Smooth muscle cell (in vitro differentiated cells): ENCODE results near the gene LILRA2. TPM values are rescaled to one million over a fixed set of nuclear protein-coding genes. Genes with fewer than 3 reads are reported as not detected.
"Not testable (repeated sequence)": the region's sequence is repeated elsewhere in the genome, so short reads cannot be mapped to it uniquely, and the experiment has no call there.

Experiments used
- DNase-seq: peaks from one replicate; lab custom pipeline; 2025; ENCODE audit not compliant: unreplicated experiment; lab: John Stamatoyannopoulos, UW
- H2AFZ ChIP-seq: fragments of 200-600 bp; sonication (generic); 2 replicates; pipeline ENCODE4 v1.6.0; 2016; ENCODE audit warnings: antibody characterized with exemption, low read depth, mild to moderate bottlenecking
- H3F3A ChIP-seq: fragments of 200-600 bp; sonication (generic); 2 replicates; pipeline ENCODE4 v1.6.0; 2017; ENCODE audit warnings: antibody characterized with exemption, low read depth
- H3K27ac ChIP-seq: fragments of 200-600 bp; sonication (generic); 2 replicates; pipeline ENCODE4 v1.5.1; 2016; ENCODE audit warnings: low read depth, mild to moderate bottlenecking
- H3K27me3 ChIP-seq: fragments of 200-600 bp; sonication (generic); 2 replicates; pipeline ENCODE4 v1.6.1; 2016; ENCODE audit warnings: low read depth, mild to moderate bottlenecking
- H3K36me3 ChIP-seq: fragments of 200-600 bp; sonication (generic); 2 replicates; pipeline ENCODE4 v1.5.1; 2016; ENCODE audit warnings: low read depth
- H3K4me1 ChIP-seq: fragments of 200-600 bp; sonication (generic); 2 replicates; pipeline ENCODE4 v1.5.1; 2016; ENCODE audit warnings: low read depth
- H3K4me2 ChIP-seq: fragments of 200-600 bp; sonication (generic); 2 replicates; pipeline ENCODE4 v1.6.0; 2016; ENCODE audit warnings: mild to moderate bottlenecking
- H3K4me3 ChIP-seq: fragments of 200-600 bp; sonication (generic); 2 replicates; pipeline ENCODE4 v1.5.1; 2016; ENCODE audit warnings: mild to moderate bottlenecking
- H3K79me2 ChIP-seq: fragments of 200-600 bp; sonication (generic); 2 replicates; pipeline ENCODE4 v1.6.0; 2016; ENCODE audit warnings: low read depth, mild to moderate bottlenecking
- H3K9ac ChIP-seq: fragments of 200-600 bp; sonication (generic); 2 replicates; pipeline ENCODE4 v1.6.0; 2016; ENCODE audit warnings: low read depth
- H3K9me3 ChIP-seq: fragments of 200-600 bp; sonication (generic); replicated peaks from 2 replicates; pipeline ENCODE4 v1.5.1; 2016; ENCODE audit warnings: low read depth
- H4K20me1 ChIP-seq: fragments of 200-600 bp; sonication (generic); 2 replicates; pipeline ENCODE4 v1.6.0; 2016; ENCODE audit warnings: low read depth
- WGBS: methylation state at CpG from one replicate; pipeline ENCODE4 v1.1.7; 2016; ENCODE audit warnings: low lambda C conversion rate; 5-methylcytosine and 5-hydroxymethylcytosine counted together
- polyA plus RNA-seq: library from polyadenylated mRNA; unstranded; fragments of >200 nt; fragmentation: Nextera tagmentation; extraction: Ambion mirVana; gene quantifications from 2 replicates; pipeline ENCODE4 v1.2.1, GENCODE V29; 2016
- total RNA-seq: library from RNA; depleted of rRNA; stranded (reverse); fragments of >200 nt; gene quantifications from 2 replicates; pipeline ENCODE4 v1.2.3, GENCODE V29; 2014
- TF ChIP-seq, protein P1 (sequence below): fragments of 200-600 bp; sonication (generic); IDR thresholded peaks from 2 replicates; pipeline ENCODE4 v1.5.1; 2017; ENCODE audit warnings: borderline replicate concordance, mild to moderate bottlenecking, antibody characterized with exemption; ENCODE audit not compliant: insufficient read depth, poor library complexity, severe bottlenecking

LILRA2 gene
- total and polyA plus RNA-seq, 2 experiments from 2014 or later: not detected

DNA sequence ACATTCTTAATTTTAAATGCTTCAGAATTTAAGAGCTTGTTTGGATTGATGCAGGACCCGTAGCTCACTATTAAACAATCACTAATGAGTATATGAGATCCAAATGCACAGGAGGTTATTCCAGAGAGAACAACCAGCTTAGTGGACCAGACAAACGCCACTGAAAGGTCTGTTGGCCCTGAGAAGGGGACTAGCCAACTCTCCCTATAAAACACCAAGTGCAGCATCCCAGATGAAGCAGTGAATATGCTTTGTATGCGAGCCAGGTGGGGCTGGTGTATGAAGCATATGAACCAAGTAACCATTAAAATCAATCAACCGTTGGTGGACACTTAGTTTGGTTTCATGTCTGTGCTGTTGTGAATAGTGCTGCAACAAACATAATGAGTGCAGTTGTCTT is 46.9 kb downstream of the LILRA2 start:
- no peaks in the 10 kb centered on the region for H3F3A ChIP-seq
- H3K4me3 ChIP-seq: no peak overlapping the region
- no peaks in the 10 kb centered on the region for H4K20me1 ChIP-seq
- H3K4me2 ChIP-seq: no peak overlapping the region
- 51% methylated on average over 4 of the region's 4 CpGs for WGBS
- TF ChIP-seq, protein P1, sequence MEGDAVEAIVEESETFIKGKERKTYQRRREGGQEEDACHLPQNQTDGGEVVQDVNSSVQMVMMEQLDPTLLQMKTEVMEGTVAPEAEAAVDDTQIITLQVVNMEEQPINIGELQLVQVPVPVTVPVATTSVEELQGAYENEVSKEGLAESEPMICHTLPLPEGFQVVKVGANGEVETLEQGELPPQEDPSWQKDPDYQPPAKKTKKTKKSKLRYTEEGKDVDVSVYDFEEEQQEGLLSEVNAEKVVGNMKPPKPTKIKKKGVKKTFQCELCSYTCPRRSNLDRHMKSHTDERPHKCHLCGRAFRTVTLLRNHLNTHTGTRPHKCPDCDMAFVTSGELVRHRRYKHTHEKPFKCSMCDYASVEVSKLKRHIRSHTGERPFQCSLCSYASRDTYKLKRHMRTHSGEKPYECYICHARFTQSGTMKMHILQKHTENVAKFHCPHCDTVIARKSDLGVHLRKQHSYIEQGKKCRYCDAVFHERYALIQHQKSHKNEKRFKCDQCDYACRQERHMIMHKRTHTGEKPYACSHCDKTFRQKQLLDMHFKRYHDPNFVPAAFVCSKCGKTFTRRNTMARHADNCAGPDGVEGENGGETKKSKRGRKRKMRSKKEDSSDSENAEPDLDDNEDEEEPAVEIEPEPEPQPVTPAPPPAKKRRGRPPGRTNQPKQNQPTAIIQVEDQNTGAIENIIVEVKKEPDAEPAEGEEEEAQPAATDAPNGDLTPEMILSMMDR: no peak
- H3K4me1 ChIP-seq: no peaks in the 10 kb centered on the region
- H3K27ac ChIP-seq: no peak overlapping the region
- no peaks in the 10 kb centered on the region for H3K79me2 ChIP-seq
- no peaks in the 10 kb centered on the region for H3K36me3 ChIP-seq
- no peaks in the 10 kb centered on the region for H3K27me3 ChIP-seq
- peaks cover 3% of the 10 kb centered on the region for H3K9me3 ChIP-seq
- H2AFZ ChIP-seq: no peak overlapping the region
- no peak overlapping the region for H3K9ac ChIP-seq
- DNase-seq: no peak

DNA sequence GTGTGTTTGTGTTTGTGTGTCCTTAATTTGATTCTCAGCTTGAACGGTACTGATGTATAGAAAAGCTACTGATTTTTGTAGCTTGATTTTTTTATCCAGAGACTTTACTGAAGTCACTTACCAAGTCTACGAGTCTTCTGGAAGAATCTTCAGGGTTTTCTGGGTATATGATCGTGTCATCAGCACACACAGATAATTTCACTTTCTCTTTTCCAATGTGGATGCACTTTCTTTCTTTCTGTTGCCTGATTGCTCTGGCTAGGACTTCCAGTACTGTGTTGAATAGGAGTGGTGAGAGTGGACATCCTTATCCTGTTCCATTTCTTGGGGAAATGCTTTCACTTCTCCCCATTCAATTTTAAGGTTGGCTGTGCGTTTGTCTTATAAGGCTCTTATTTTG is 48.8 kb downstream of the LILRA2 start:
- Histone ChIP-seq H2AFZ (no peak overlapping the region), H3K27ac (no peak overlapping the region), H3K79me2 (no peaks in the 10 kb centered on the region), H3K4me3 (no peak overlapping the region), H3K27me3 (no peaks in the 10 kb centered on the region), H3K9ac (no peak overlapping the region), H3K36me3 (no peaks in the 10 kb centered on the region), H3K4me2 (no peak overlapping the region), H4K20me1 (no peaks in the 10 kb centered on the region), H3K9me3 (peaks cover 3% of the 10 kb centered on the region), H3F3A (no peaks in the 10 kb centered on the region), H3K4me1 (no peaks in the 10 kb centered on the region)
- 44% methylated on average over 4 of the region's 4 CpGs for WGBS
- no peak for DNase-seq
- TF ChIP-seq, protein P1: no peak

DNA sequence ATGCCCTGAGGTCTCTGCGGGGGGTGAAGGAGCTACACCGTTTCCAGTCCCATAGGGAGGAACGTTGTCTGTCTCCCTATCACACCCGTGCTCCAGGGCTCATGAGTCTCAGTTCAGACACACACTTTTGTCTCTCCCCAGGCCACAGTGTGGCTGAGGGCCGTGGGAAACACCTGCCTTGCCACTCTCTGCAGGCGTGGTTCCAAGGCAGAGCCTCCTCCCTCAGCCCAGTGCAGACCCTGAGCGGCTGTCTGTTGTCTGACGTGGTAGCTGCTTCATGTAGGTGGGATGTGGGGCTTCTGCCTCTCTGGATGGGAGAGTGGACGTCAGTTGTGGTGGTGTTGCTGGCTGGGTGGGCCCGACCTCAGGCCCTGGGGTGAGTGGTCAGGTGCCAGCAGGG is 50.6 kb downstream of the LILRA2 start:
- not testable (repeated sequence) for H3K4me1 ChIP-seq, H3K9ac ChIP-seq, H2AFZ ChIP-seq, H3K79me2 ChIP-seq, H3K36me3 ChIP-seq, H4K20me1 ChIP-seq, H3K9me3 ChIP-seq, DNase-seq, H3K4me3 ChIP-seq, H3K4me2 ChIP-seq, H3K27ac ChIP-seq, H3F3A ChIP-seq, H3K27me3 ChIP-seq
- 68% methylated on average over 10 of the region's 10 CpGs for WGBS

DNA sequence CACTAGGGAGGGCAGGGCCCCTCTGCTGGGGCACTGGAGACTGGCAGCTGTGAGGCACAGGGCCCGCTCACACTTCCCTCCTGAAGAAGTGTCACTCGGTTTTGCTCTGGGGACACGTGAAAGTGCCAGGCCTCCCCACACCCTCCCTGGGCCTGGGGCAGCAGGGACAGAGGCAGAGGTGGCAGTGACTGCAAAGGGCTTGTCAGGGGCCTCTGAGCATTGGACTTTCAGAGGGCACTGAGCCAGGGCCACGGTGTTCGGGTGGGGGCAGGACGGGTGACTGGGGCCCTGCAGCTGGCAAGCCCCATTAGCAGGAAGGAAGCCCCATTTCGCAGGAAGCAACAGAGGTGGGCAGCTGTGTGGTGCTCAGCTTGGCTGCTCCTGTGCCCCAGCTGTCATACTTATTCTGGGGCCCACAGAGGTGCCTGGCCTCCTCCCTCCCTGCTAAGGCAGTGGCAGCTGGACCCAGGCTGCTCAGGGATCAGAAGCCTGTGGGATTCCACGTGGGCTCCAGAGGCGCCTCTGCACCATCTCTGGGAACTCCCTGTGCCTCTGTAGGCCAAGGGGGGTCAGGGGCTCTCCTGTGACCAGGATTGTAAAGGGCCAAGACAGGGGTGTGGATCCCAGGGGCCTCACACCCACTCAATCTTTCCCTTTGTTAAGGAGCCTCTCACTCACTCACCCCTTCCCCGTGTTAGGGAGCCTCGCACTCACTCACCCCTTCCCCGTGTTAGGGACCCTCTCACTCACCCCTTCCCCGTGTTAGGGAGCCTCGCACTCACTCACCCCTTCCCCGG is 51.5 kb downstream of the LILRA2 start:
- H3F3A ChIP-seq, H3K4me1 ChIP-seq, H3K79me2 ChIP-seq, H3K4me3 ChIP-seq, H3K9me3 ChIP-seq, H3K27ac ChIP-seq, H3K27me3 ChIP-seq, DNase-seq, H3K9ac ChIP-seq, H2AFZ ChIP-seq, H4K20me1 ChIP-seq, H3K36me3 ChIP-seq, H3K4me2 ChIP-seq: not testable (repeated sequence)
- WGBS: 72% methylated on average over 8 of the region's 15 CpGs
